HepG2 (cell line): Measurements from ENCODE around the gene GOLGA7B. TPM values are rescaled to one million over a fixed set of nuclear protein-coding genes. Genes with fewer than 3 reads are reported as not detected.

Experiments
- ATAC-seq: fragments of 200-7000 bp; cut with Tn5 transposase; 3 replicates; pipeline ENCODE4 v1.9.1; 2020; ENCODE audit warnings: mild to moderate bottlenecking, moderate library complexity
- BruUV-seq: library from RNA; stranded (reverse); fragments of 400-500 nt; replicated peaks from 2 replicates; lab custom pipeline; 2021; lab: Mats Ljungman, UMichigan
- CTCF ChIA-PET: fragments of 300-600 bp; formaldehyde crosslinking; extraction: SDS; loops from one replicate; lab custom pipeline; 2021; ENCODE audit warnings: low total read pairs, inconsistent platforms, low intra/inter-chr PET ratio; lab: Yijun Ruan, JAX
- POLR2A ChIA-PET: fragments of 350-600 bp; sonication (Branson Sonifier 250); formaldehyde crosslinking; loops from one replicate; lab custom pipeline; 2020; ENCODE audit warnings: antibody characterized with exemption, inconsistent platforms; lab: Yijun Ruan, JAX
- DNase-seq: peaks from one replicate; pipeline ENCODE4 v3.0.0-alpha.2; 2015; ENCODE audit warnings: low spot score
- FAIRE-seq: peaks from 3 replicates; lab custom pipeline; 2011; peaks lifted over from hg19 to GRCh38; lab: Jason Lieb, UNC
- H2AFZ ChIP-seq: one replicate; pipeline ENCODE4 v1.6.1; 2011; ENCODE audit warnings: low read length, inconsistent platforms
- H3K27ac ChIP-seq: fragments of 300-600 bp; 3 replicates; pipeline ENCODE4 v1.8.0; 2011; ENCODE audit warnings: mixed run types, mild to moderate bottlenecking, mixed read lengths, low read length, inconsistent platforms; ENCODE audit not compliant: insufficient read depth; ENCODE audit errors: extremely low read length
- H3K27me3 ChIP-seq, 2 experiments: fragments of 200-600 bp in 1 of 2; 2 replicates in 1 of 2; 3 replicates in 1 of 2; pipeline versions ENCODE4 v1.6.0 to v1.8.0; 2011; ENCODE audit warnings: low read length in 2 of 2, mild to moderate bottlenecking in 2 of 2, moderate library complexity in 2 of 2, inconsistent platforms in 1 of 2; ENCODE audit not compliant: insufficient read depth in 2 of 2, control insufficient read depth in 1 of 2
- H3K36me3 ChIP-seq, 2 experiments: fragments of 200-600 bp in 1 of 2; replicated peaks in 1 of 2; 2 replicates in 1 of 2; 3 replicates in 1 of 2; pipeline versions ENCODE4 v1.5.1 to v1.8.0; 2011; ENCODE audit warnings: low read length in 2 of 2, inconsistent platforms in 1 of 2; ENCODE audit not compliant: insufficient read depth in 2 of 2, control insufficient read depth in 1 of 2
- H3K4me1 ChIP-seq: 2 replicates; pipeline ENCODE4 v1.5.1; 2012; ENCODE audit warnings: low read length, inconsistent platforms; ENCODE audit not compliant: insufficient read depth
- H3K4me2 ChIP-seq: 2 replicates; pipeline ENCODE4 v1.6.0; 2011; ENCODE audit warnings: low read depth, low read length, inconsistent platforms
- H3K4me3 ChIP-seq, 3 experiments: fragments of 200-600 bp in 1 of 3; sonication (generic), shearing (Covaris generic) in 1 of 3; replicated peaks in 1 of 3; 2 replicates each; pipeline ENCODE4 v1.5.1; 2011 to 2016; ENCODE audit warnings: low read length in 3 of 3, inconsistent platforms in 2 of 3, low read depth in 2 of 3, mild to moderate bottlenecking in 2 of 3, control low read depth in 1 of 3, mixed read lengths in 1 of 3; ENCODE audit not compliant: insufficient read depth in 1 of 3
- H3K79me2 ChIP-seq: one replicate; pipeline ENCODE4 v1.6.1; 2011; ENCODE audit warnings: low read length, inconsistent platforms; ENCODE audit not compliant: insufficient read depth
- H3K9ac ChIP-seq: 2 replicates; pipeline ENCODE4 v1.6.0; 2011; ENCODE audit warnings: mild to moderate bottlenecking, low read depth, low read length, inconsistent platforms; ENCODE audit not compliant: insufficient read depth
- H3K9me3 ChIP-seq: 2 replicates; pipeline ENCODE4 v1.5.1; 2012; ENCODE audit warnings: mild to moderate bottlenecking, low read length
- H4K20me1 ChIP-seq: 2 replicates; pipeline ENCODE4 v1.6.0; 2011; ENCODE audit warnings: inconsistent platforms, mild to moderate bottlenecking, low read length, moderate library complexity; ENCODE audit not compliant: insufficient read depth
- ATF7 ChIP-seq, 2 experiments: fragments of 450-650 bp in 1 of 2; sonication (generic) in 1 of 2; formaldehyde crosslinking in 1 of 2; IDR thresholded peaks; 2 replicates each; pipeline versions ENCODE4 v1.4.0 to v1.6.1; 2016 to 2020; ENCODE audit warnings: antibody characterized with exemption in 1 of 2, mild to moderate bottlenecking in 1 of 2, missing genetic modification reagents in 1 of 2
- PLRG1 ChIP-seq: fragments of 450-650 bp; conservative IDR thresholded peaks from 2 replicates; pipeline ENCODE4 v1.6.1; 2016
- SMAD3 ChIP-seq: sonication (generic); formaldehyde crosslinking; IDR thresholded peaks from 2 replicates; pipeline ENCODE4 v1.4.0; 2020; ENCODE audit warnings: missing genetic modification reagents
- TARDBP ChIP-seq: sonication (generic); formaldehyde crosslinking; IDR thresholded peaks from 2 replicates; pipeline ENCODE4 v1.8.0; 2022; ENCODE audit warnings: mild to moderate bottlenecking, missing genetic modification reagents
- ZNF232 ChIP-seq: sonication (generic); formaldehyde crosslinking; IDR thresholded peaks from 2 replicates; pipeline ENCODE4 v1.4.0; 2020; ENCODE audit warnings: missing genetic modification reagents, borderline replicate concordance
- ZNF253 ChIP-seq: sonication (generic); formaldehyde crosslinking; IDR thresholded peaks from 2 replicates; pipeline ENCODE4 v1.8.0; 2022; ENCODE audit warnings: mild to moderate bottlenecking, missing genetic modification reagents, borderline replicate concordance
- ZNF460 ChIP-seq: sonication (generic); formaldehyde crosslinking; IDR thresholded peaks from 2 replicates; pipeline ENCODE4 v1.5.1; 2020; ENCODE audit warnings: missing genetic modification reagents, mild to moderate bottlenecking, borderline replicate concordance
- ZSCAN12 ChIP-seq: sonication (generic); formaldehyde crosslinking; IDR thresholded peaks from 2 replicates; pipeline ENCODE4 v1.9.0; 2021; ENCODE audit warnings: mild to moderate bottlenecking, missing genetic modification reagents
- WGBS: methylation state at CpG from one replicate; pipeline ENCODE4 v1.1.6; 2017; ENCODE audit warnings: low lambda C conversion rate; 5-methylcytosine and 5-hydroxymethylcytosine counted together
- in situ Hi-C: cut with HindIII; loops from 2 replicates; pipeline ENCODE4 v1.10.0; 2017; ENCODE audit warnings: low pct_unique_long_range_greater_than_20kb; ENCODE audit not compliant: extremely low pct_ligation_motif_present
- intact Hi-C: fragments of 100-400 bp; cut with micrococcal nuclease; formaldehyde crosslinking; loops from one replicate; pipeline ENCODE4 v1.10.0; 2022; ENCODE audit not compliant: unreplicated experiment
- polyA plus RNA-seq, 8 experiments: library from polyadenylated mRNA; depleted of rRNA in 3 of 8; stranded (reverse) in 7 of 8; unstranded in 1 of 8; fragments of >200 nt; fragmentation: Illumina TruSeq in 4 of 8; extraction: Trizol in 4 of 8; gene quantifications; 2 replicates each; pipeline versions ENCODE4 v1.2.1 to v1.2.3, GENCODE V29; 2011 to 2016; ENCODE audit warnings: low read depth in 4 of 8, missing spikeins in 1 of 8, mixed read lengths in 1 of 8; ENCODE audit not compliant: insufficient read depth in 1 of 8
- total RNA-seq, 5 experiments: library from RNA; depleted of rRNA; stranded (reverse); fragments of >200 nt; fragmentation: Illumina TruSeq; extraction: Trizol; gene quantifications; 2 replicates each; pipeline ENCODE4 v1.2.3, GENCODE V29; 2016; ENCODE audit warnings: low read depth in 1 of 5
- TF ChIP-seq, protein P1 (sequence below): sonication (generic); formaldehyde crosslinking; IDR thresholded peaks from 2 replicates; pipeline ENCODE4 v1.5.0; 2020; ENCODE audit warnings: mild to moderate bottlenecking, missing genetic modification reagents
- TF ChIP-seq, protein P2 (sequence below): IDR thresholded peaks from 2 replicates; pipeline ENCODE4 v1.6.1; 2012; ENCODE audit warnings: inconsistent platforms

The GOLGA7B gene
- total and polyA plus RNA-seq, 2 of the 13 experiments (the other 11 are each of a cell fraction or from before 2014, with no cell fraction given): not detected

GRCh38 chr10:97915346-97916131 lies 65.9 kb downstream of the GOLGA7B start:
- CTCF ChIA-PET: interaction anchor here (2.0 to 3.1 kb wide), 3 partner anchors 113 to 130 kb away, joined by 6 to 39 read pairs (median 13); no protein-coding TSS in a partner anchor

More at GRCh38 chr10:97915346-97916131, 65.9 kb downstream of the GOLGA7B start:
- Histone ChIP-seq H3K27ac (no peak overlapping the region), H2AFZ (no peak overlapping the region), H3K79me2 (no peaks in the 10 kb centered on the region), H3K9ac (no peak overlapping the region), H3K4me2 (no peak overlapping the region), H3K36me3 (no peaks in the 10 kb centered on the region), H3K9me3 (no peaks in the 10 kb centered on the region), H3K27me3 (peaks cover 4 to 17% of the 10 kb centered on the region in 2 experiments; a peak in 3 of 5 replicates), H3K4me1 (no peaks in the 10 kb centered on the region), H4K20me1 (0 out of 2 replicates have a peak, but pooled peaks cover 6% of the 10 kb centered on the region), H3K4me3 (no peak overlapping the region)
- FAIRE-seq: no peak
- in situ Hi-C loops (loop anchor here (5.0 to 25.0 kb wide), 2 partner anchors 127 to 397 kb away; no protein-coding TSS in a partner anchor), intact Hi-C loops (no loop called here)
- POLR2A ChIA-PET: no interaction called here
- DNase-seq: no peak
- ATAC-seq: no peak
- TF ChIP-seq ZNF460 (CRISPR knock-in tag) (no peak), SMAD3 (CRISPR knock-in tag) (no peak), PLRG1 (no peak), ZNF232 (CRISPR knock-in tag) (no peak), ATF7 (IDR thresholded peaks at IDR 0.05) (no peak), ATF7 (CRISPR knock-in tag; IDR thresholded peaks at IDR 0.05) (no peak), TARDBP (CRISPR knock-in tag) (no peak), ZSCAN12 (CRISPR knock-in tag) (no peak), ZNF253 (CRISPR knock-in tag) (no peak)
- TF ChIP-seq, protein P1, sequence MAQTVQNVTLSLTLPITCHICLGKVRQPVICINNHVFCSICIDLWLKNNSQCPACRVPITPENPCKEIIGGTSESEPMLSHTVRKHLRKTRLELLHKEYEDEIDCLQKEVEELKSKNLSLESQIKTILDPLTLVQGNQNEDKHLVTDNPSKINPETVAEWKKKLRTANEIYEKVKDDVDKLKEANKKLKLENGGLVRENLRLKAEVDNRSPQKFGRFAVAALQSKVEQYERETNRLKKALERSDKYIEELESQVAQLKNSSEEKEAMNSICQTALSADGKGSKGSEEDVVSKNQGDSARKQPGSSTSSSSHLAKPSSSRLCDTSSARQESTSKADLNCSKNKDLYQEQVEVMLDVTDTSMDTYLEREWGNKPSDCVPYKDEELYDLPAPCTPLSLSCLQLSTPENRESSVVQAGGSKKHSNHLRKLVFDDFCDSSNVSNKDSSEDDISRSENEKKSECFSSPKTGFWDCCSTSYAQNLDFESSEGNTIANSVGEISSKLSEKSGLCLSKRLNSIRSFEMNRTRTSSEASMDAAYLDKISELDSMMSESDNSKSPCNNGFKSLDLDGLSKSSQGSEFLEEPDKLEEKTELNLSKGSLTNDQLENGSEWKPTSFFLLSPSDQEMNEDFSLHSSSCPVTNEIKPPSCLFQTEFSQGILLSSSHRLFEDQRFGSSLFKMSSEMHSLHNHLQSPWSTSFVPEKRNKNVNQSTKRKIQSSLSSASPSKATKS (CRISPR knock-in tag): no peak
- TF ChIP-seq, protein P2, sequence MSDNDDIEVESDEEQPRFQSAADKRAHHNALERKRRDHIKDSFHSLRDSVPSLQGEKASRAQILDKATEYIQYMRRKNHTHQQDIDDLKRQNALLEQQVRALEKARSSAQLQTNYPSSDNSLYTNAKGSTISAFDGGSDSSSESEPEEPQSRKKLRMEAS: no peak
- WGBS: 31% methylated on average over 18 of the region's 21 CpGs
- no TSS peak for BruUV-seq
